Measurements from ENCODE around the gene SYNPO2L.
"Not testable (repeated sequence)": the region's sequence is repeated elsewhere in the genome, so short reads cannot be mapped to it uniquely, and the experiment has no call there.

The SYNPO2L gene

DNA sequence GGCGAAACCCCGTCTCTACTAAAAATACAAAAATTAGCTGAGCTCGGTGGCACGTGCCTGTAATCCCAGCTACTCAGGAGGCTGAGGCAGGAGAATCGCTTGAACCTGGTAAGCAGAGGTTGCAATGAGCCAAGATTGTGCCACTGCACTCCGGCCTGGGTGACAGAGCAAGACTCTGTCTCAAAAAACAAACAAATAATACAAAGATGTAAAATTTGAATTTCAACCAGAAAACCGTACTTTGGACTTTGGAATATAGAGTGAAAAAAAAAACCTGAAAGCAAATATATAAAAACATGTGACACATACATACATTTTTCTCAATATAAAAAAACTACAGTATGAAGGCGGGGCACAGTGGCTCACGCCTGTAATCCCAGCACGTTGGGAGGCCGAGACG, 34.9 kb downstream of the SYNPO2L start:
- not testable (repeated sequence) for DNase-seq

DNA sequence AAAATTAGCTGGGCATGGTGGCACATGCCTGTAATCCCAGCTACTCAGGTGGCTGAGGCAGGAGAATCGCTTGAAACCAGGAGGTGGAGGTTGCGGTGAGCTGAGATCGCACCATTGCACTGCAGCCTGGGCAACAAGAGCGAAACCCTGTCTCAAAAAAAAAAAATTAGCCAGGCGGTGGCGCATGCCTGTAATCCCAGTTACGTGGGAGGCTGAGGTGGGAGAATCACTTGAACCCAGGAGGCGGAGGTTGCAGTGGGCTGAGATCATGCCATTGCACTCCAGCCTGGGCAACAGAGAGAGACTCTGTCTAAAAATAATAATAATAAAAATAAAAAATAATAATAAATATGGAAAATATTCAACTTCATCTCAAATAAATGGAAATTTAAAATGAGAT, 38.7 kb downstream of the SYNPO2L start:
- not testable (repeated sequence) for DNase-seq

DNA sequence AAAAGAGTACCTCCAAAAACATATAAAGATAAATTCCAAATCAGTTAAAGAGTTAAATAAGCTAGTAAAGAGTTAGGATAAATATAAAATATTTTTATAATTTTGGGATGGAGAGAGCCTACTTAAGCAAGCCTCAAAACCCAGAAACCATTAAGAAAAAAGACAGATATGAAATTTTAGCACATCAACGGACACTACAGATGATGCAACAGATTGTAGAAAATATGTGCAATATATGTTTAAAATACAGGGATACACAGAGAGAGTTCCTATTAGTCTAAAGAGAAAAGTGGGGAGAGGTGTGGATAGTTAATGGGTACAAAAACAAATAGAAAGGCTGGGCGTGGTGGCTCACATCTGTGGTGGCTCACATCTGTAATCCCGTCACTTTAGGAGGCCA, 41.1 kb downstream of the SYNPO2L start:
- no peak for DNase-seq

DNA sequence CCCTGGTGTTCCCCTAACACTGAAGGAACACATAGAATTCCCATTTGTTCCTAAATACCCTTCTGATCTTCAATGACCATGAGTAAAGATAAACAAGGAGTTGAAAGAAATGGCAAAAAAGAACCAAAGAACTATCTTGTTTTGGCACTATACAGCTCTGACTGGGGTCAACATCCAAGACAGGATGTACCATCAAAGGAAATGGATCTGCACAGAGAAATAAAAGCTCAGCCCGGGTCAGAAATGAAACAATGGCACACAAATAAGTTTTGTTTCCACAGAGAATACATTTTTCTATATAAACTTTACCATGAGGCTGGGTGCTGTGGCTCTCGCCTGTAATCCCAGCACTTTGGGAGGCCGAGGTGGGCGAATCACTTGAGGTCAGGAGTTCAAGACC, 46.7 kb downstream of the SYNPO2L start:
- no peak for DNase-seq

DNA sequence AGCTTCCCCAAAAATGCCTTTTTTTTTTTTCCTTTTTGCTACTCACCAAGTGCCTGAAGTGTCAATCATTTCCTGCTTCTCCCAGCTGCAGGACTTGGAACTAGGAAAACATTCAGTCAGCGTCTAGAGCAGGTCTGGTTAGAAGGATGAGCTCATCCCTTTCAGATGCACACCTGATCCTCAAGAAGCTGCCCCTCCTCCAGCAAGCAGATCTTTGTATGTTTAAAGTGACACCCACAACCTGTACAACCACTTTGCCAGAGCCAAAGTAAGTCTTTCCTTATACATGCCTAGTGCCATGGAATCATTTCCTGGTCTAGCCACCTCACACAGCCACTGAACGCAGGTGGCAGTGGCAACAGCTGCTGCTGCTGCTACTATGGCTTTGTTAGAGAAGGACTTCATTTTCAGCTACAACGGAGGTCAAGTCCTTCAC, 54.3 kb downstream of the SYNPO2L start:
- no peak for DNase-seq

DNA sequence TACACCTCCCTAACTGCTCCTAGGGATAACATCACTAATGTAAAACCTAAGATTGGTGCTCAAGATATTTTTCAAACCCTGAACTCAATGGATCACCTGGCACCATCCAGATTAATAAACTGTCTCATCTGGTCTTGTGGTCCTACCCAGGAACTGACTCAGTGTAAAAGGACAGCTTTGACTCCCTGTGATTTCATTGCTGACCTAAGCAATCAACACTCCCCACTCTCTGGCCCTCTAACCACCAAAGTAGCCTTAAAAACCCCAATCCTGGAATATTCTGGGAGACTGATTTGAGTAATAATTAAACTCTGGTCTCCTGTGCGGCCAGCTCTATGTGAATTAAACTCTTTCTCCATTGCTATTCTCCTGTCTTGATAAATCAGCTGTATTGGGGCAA, 58.5 kb downstream of the SYNPO2L start:
- DNase-seq, result no peak
